Activated CD4-positive, alpha-beta T cell treated with anti-CD3 and anti-CD28 coated beads for 24 hours (primary cell): ENCODE data around the gene RND1.
"Not testable (repeated sequence)": the region's sequence is repeated elsewhere in the genome, so short reads cannot be mapped to it uniquely, and the experiment has no call there.

Experiments used
- DNase-seq, 2 donors: peaks; one replicate each; pipeline ENCODE4 v3.0.0-alpha.2; 2020; ENCODE audit warnings: low read depth in 2 of 2

The RND1 gene

DNA sequence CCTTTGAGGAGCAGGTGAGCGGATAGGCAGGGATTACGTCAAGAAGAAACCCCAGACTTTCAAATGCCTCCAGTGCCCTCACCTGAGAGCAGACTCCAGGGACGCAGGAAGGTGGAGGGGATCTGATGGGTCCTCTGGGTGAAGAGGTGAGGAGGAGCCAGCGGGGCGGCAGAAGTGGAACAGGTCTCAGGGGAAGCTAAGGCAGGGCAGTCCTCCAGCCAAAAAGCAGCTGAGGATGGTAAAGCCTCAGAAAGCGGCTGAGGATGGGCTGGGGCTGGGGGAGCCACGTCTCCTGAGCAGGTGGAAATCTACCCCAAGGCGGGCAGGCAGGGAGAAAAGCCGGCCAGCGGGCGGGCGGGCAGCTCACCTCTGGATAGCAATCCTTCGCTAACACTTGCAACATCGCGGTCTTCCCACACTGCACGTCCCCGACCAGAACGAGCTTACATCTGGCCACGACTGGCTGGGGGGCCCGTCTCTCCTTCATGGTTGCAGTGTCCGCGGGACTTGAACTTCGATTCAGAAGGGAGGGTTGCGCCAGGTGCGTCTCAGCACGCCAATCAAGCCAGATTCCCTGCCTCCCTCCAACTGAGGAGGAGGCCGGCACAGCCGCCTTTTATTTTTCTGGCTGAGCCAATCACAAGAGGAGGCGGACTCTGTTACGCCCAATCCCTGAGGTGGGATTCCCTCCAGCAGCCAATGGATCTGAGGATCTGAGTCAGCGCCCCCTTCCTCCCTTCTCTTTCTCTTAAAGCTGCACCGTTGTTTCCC is at the start of gene RND1:
RND1 (minus strand) TSS at position 590 of the 771 bp plus-strand sequence; CDS start at position 487, 103 bp downstream.
- DNase-seq: peak; percentile 68 to 74

DNA sequence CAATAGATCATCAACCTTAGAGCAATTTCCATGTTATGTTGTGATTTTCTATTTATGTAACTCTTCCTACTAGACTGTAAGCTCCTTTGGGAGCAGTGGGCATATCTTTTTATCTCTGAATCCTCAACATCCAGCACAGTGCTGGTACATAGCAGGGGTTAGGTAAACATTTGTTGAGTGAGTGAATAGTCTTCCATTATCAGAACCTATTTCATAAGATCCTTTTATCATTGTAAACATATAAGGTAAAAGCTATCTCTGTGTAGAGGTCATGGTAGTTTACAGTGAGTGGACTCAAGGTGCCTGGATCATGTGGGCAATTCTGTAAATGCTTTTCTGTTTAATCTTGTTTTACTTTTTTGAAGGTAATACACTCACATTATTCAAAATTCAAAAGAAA is 44.5 kb upstream of the RND1 start:
- DNase-seq: no peak

- DNase-seq: not testable (repeated sequence)
These were observed 44.0 kb upstream of the RND1 start for GRCh38 chr12:48909698-48910097.

GRCh38 chr12:48907245-48907644 is 41.6 kb upstream of the RND1 start:
- no peak for DNase-seq

DNA sequence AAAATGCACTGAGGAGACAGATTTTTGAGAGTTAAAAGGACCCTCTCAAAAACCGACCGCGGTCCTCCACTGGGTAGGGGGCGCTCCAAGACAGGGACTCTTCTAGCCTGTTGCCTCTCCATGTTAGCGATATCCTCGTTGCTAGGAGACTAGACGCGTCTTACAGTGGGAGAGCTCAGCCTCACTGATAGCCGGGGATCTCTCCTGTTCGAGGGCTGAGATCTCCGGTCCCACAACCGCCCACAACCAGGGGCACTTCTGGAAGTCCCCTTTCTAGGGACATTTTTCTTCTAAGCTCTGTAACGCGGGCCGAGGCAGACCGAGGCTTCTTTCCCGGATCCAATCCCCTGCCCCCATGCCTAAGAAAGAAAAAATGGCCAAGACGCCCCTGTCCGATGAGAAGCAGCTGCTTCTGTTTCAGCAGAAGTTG is 38.3 kb upstream of the RND1 start:
- DNase-seq: peak; percentile 73 to 80

DNA sequence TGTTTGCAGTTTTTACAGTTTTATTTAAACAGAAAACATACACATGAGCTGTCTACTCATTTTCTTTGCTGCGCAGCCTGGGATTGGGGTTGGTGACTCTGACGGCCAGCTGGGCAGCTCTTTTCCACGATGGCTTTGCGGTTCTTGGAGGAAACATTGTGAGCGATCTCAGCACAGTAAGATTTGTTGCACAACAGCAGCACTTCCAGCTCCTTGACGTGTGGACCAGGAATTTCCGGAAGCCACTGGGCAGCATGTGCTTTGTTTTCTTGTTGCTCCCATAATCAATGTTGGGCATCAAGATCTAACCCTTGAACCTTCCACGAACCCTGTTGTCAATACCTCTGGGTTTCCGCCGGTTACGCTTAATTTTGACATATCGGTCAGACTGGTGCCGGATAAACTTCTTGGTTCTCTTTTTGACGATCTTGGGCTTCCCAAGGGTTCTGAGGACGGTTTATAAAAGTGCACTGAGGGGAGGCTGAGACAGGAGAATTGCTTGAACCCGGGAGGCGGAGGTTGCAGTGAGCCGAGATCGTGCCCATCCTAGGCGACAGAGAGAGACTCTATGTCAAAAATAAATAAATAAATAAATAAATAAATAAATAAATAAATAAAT is 37.8 kb upstream of the RND1 start:
- DNase-seq: no peak

- no peak for DNase-seq
These were observed 35.6 kb upstream of the RND1 start for GRCh38 chr12:48901278-48901677.

- no peak for DNase-seq
These were observed 34.0 kb upstream of the RND1 start for GRCh38 chr12:48899651-48900050.

DNA sequence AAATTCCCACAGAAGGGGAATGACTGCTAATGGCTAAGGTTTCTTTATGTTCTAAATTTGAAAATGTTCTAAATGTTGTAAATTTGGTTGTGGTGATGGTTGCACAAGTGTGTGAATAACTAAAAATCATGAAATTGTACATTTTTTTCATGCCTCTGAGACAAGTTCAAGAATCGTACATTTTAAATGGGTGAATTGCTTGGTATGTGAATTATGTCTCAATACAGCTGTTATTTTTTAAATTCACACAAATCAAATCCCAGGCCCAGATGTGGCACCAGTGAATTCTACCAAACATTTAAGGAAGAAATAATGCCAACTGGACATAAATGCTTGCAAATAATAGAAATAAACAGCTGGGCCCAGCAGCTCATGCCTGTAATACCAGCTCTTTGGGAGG is 28.6 kb upstream of the RND1 start:
- no peak for DNase-seq

DNA sequence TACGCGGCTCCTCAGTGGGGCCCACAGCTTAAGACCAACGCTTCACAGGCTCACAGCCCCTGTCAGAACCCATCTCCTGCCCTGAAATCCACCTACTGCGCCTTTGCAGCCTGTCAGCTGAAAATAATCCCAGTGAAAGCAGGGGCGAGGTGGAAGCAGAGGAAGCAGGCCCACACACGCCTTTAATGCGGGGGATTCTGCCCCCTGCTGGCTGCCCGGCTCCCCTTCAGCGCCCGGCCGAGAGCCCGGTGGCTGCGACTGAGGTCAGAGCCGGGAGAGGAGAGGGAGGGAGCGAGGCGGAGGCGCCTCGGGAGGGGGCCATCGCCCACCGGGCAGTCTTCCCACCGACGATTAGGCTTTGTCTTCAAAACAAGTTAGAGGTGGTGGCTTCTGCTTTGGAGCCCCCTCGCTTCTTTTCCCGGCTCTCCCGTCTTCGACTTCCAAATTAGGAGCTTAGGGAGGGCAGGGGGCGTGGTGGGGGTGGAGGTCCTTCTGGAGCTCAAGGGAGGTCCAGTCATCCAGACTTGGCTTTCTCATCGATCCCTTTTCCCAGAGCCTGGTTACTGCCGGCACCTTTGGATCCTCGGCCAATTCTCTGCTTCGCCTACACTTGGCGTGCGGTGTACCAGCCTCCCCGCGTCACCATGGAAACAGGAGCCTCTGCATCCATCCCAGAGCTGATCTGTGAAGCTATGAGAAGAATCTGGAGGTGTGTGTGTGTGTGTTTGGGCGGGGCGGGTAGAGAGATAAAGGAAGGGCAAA is 25.2 kb upstream of the RND1 start:
- DNase-seq: peak; percentile 60 to 69

GRCh38 chr12:48889679-48890078 is 24.0 kb upstream of the RND1 start:
- DNase-seq: no peak

DNA sequence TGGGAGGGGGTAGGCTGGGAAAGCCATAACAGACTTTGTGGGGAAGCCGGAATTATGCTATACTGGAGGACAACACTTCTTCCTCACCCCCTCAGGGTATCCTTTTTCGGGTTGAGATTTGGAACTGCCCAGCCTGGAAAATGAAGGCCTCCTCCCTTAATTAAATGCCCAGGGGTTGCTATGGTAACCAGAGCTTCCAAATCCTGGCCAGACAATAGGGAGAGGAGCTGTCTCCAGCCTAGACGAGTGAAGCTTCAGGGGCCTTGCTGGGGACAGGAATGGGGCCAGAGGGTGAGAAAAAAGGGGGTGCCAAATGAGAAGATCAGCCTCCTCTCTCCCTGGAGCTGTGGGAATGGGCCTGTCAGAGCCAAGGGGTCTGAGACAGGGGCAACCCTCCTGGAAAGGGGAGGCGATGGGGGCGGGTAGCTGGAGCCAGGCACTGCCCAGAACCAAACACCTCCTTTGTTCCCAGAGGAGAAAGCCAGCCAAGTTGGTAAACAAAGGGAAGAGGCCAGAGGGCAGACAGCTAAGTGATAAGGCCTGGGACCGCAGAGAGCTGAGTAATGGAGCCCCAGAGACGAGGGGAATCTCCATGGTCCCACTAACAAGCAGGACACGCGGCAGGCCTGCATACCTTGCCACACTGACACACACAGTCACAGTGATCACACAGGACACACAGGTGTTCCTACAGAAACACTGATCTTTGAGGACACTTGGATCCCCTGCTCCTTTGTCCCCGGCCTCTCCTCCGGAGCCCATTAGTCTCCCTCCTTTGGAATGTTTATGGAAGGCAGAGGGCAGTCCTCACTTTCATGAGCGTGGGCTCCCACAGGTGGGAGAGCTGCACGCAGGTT is 17.9 kb upstream of the RND1 start:
- DNase-seq: no peak

DNA sequence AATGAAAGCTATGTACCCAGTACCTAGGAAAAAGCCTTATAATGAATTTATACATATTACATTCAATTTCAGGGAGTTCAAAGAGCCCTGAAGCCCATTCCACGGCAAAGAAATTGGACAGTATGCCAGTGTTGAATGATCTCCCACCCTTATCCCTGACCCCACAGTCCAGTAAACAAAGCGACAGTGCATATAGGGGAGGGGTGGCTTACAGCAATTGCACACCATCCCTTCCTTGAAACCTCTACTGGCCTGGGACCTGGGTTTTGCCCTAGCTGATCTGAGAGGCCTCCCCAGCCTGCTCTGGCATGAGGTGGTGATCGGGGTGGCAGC is 17.3 kb upstream of the RND1 start:
- DNase-seq: no peak

GRCh38 chr12:48882315-48882687 is 16.6 kb upstream of the RND1 start:
- DNase-seq: no peak

GRCh38 chr12:48881686-48882314 is 16.1 kb upstream of the RND1 start:
- no peak for DNase-seq

- no peak for DNase-seq
These were observed 15.0 kb upstream of the RND1 start for GRCh38 chr12:48880647-48881046.

GRCh38 chr12:48878548-48878947 is 12.9 kb upstream of the RND1 start:
- no peak for DNase-seq

GRCh38 chr12:48875944-48876515 is 10.4 kb upstream of the RND1 start:
- DNase-seq: no peak

DNA sequence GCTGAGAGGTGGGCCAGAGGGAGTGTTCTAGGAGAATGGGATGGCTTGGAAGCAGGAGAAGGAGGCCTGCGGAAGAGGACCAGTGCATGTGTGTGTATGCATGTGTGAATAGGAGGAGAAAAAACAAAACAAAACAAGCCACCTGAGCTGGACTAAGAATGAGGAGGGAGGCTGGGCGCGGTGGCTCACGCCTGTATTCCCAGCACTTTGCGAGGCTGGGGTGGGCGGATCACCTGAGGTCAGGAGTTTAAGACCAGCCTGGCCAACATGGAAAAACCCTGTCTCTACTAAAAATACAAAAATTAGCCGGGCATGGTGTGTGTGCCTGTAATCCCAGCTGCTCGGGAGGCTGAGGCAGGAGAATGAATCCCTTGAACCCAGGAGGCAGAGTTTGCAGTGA is 7.9 kb upstream of the RND1 start:
- DNase-seq: not testable (repeated sequence)

DNA sequence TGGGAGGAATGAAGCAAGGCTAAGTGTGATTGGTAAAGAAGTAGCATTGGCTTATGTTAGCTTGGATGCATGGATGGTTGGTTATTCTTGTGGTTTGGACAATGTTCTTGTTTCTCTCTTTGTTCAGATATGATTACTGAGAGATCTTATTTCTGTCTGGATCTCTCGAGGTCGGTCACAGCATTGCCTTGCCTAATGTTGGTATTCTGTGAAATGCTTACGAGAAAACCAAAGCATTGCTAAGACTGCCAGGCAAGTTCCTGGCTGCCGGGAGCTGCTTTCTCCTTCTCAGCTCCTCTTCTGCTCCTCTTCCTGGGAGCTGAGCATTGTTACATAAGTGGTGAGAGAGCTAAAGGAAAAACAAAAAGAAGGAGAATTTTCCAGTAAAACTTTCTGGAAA is 7.4 kb upstream of the RND1 start:
- no peak for DNase-seq

DNA sequence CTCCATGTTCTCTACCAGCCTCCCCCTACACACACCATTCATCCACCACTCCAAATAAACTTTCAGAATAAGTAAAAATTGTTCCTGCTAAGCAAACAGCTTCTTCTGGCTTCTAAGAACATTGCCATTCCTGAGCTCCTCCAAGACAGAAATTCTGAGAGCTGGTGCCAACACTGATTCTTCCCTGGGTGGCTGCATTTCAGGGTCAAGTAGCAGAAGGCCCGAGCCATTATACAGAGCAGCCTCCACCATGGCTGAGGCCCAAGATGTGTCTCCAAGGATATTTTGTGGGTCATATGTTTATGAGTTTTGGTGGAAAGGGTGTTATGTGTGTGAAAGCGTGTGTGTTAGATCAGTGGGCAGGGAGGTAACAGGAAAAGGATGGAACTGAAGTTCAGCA is 3.5 kb upstream of the RND1 start:
- DNase-seq: no peak
